SK-N-SH (cell line): Measurements from ENCODE around the gene ERI3. TPM values are rescaled to one million over a fixed set of nuclear protein-coding genes. Genes with fewer than 3 reads are reported as not detected.

Experiments
- CTCF ChIA-PET: fragments of 300-600, 350-600 bp; formaldehyde crosslinking; extraction: SDS; loops from one replicate; lab custom pipeline; 2021; lab: Yijun Ruan, JAX
- POLR2A ChIA-PET: fragments of 350-600 bp; sonication (Branson Sonifier 250); formaldehyde crosslinking; extraction: SDS; loops from one replicate; lab custom pipeline; 2020; ENCODE audit warnings: antibody characterized with exemption, inconsistent platforms; lab: Yijun Ruan, JAX
- DNase-seq: peaks from one replicate; pipeline ENCODE4 v3.0.0; 2012
- H2AFZ ChIP-seq: fragments of 200-600 bp; sonication (generic); 2 replicates; pipeline ENCODE4 v1.8.1; 2016; ENCODE audit warnings: antibody characterized with exemption, mild to moderate bottlenecking, low read depth
- H3F3A ChIP-seq: fragments of 200-600 bp; sonication (generic); replicated peaks from 2 replicates; pipeline ENCODE3; 2016; ENCODE audit warnings: antibody characterized with exemption, mild to moderate bottlenecking; ENCODE audit not compliant: insufficient read depth
- H3K27ac ChIP-seq, 2 experiments: fragments of 200-500 bp in 1 of 2; fragments of 200-600 bp in 1 of 2; sonication (Bioruptor generic) in 1 of 2; sonication (generic), shearing (Covaris generic) in 1 of 2; 2 replicates each; pipeline versions ENCODE4 v1.5.1 to v1.6.1; 2014 to 2016; ENCODE audit warnings: low read depth in 2 of 2, inconsistent platforms in 1 of 2, low read length in 1 of 2, mild to moderate bottlenecking in 1 of 2, mixed read lengths in 1 of 2
- H3K27me3 ChIP-seq: fragments of 200-600 bp; sonication (generic), shearing (Covaris generic); 2 replicates; pipeline ENCODE4 v1.6.1; 2016; ENCODE audit warnings: mixed run types; ENCODE audit not compliant: insufficient read depth
- H3K36me3 ChIP-seq, 2 experiments: fragments of 200-500 bp in 1 of 2; fragments of 200-600 bp in 1 of 2; sonication (Bioruptor generic) in 1 of 2; sonication (generic) in 1 of 2; replicated peaks in 1 of 2; 2 replicates each; pipeline versions ENCODE3 to v1.5.1; 2014 to 2016; ENCODE audit warnings: low read length in 1 of 2, mild to moderate bottlenecking in 1 of 2; ENCODE audit not compliant: insufficient read depth in 2 of 2, control insufficient read depth in 1 of 2
- H3K4me1 ChIP-seq, 2 experiments: fragments of 200-500 bp in 1 of 2; fragments of 200-600 bp in 1 of 2; sonication (Bioruptor generic) in 1 of 2; sonication (generic), shearing (Covaris generic) in 1 of 2; 2 replicates each; pipeline versions ENCODE4 v1.5.1 to v1.6.1; 2014 to 2016; ENCODE audit warnings: low read depth in 1 of 2, low read length in 1 of 2, mixed run types in 1 of 2; ENCODE audit not compliant: insufficient read depth in 2 of 2, control insufficient read depth in 1 of 2
- H3K4me2 ChIP-seq: fragments of 200-600 bp; sonication (generic), shearing (Covaris generic); 2 replicates; pipeline ENCODE4 v1.6.1; 2017; ENCODE audit warnings: mixed run types
- H3K4me3 ChIP-seq, 2 experiments: fragments of 200-500 bp in 1 of 2; fragments of 200-600 bp in 1 of 2; sonication (Bioruptor generic) in 1 of 2; sonication (generic), shearing (Covaris generic) in 1 of 2; 2 replicates each; pipeline versions ENCODE4 v1.5.1 to v1.8.1; 2014 to 2016; ENCODE audit warnings: low read depth in 2 of 2, inconsistent platforms in 1 of 2, low read length in 1 of 2, mild to moderate bottlenecking in 1 of 2, mixed read lengths in 1 of 2, moderate library complexity in 1 of 2
- H3K79me2 ChIP-seq: fragments of 200-600 bp; sonication (generic); 2 replicates; pipeline ENCODE4 v1.8.1; 2017; ENCODE audit warnings: mild to moderate bottlenecking; ENCODE audit not compliant: insufficient read depth
- H3K9ac ChIP-seq: fragments of 200-600 bp; sonication (generic); 2 replicates; pipeline ENCODE4 v1.6.1; 2017; ENCODE audit warnings: mixed run types
- H3K9me2 ChIP-seq: fragments of 200-600 bp; sonication (generic); 2 replicates; pipeline ENCODE4 v1.6.1; 2017; ENCODE audit warnings: mixed run types
- H3K9me3 ChIP-seq: fragments of 200-600 bp; sonication (generic); 2 replicates; pipeline ENCODE4 v1.6.1; 2017; ENCODE audit warnings: mixed run types, mild to moderate bottlenecking, moderate library complexity
- H4K20me1 ChIP-seq: fragments of 200-600 bp; sonication (generic); 2 replicates; pipeline ENCODE4 v1.6.1; 2017; ENCODE audit warnings: mild to moderate bottlenecking, mixed run types; ENCODE audit not compliant: insufficient read depth
- CHD2 ChIP-seq: fragments of 150-350 bp; IDR thresholded peaks from 2 replicates; pipeline ENCODE4 v1.6.1; 2018; ENCODE audit warnings: low read length; ENCODE audit not compliant: partially characterized antibody
- CTCF ChIP-seq: fragments of 200-600 bp; sonication (generic); IDR thresholded peaks from 2 replicates; pipeline ENCODE4 v1.6.1; 2017; ENCODE audit warnings: antibody characterized with exemption, mild to moderate bottlenecking, moderate library complexity
- EP300 ChIP-seq, 2 experiments: IDR thresholded peaks; 2 replicates each; pipeline versions ENCODE4 v1.4.0 to v1.6.1; 2012; ENCODE audit warnings: borderline replicate concordance in 1 of 2, low read depth in 1 of 2, low read length in 1 of 2
- FOSL2 ChIP-seq: IDR thresholded peaks from 2 replicates; pipeline ENCODE4 v1.4.0; 2012; ENCODE audit warnings: low read depth, mild to moderate bottlenecking, moderate library complexity, borderline replicate concordance
- FOXJ3 ChIP-seq: sonication (generic); formaldehyde crosslinking; IDR thresholded peaks from 2 replicates; pipeline ENCODE4 v1.5.1; 2020; ENCODE audit warnings: mild to moderate bottlenecking, missing genetic modification reagents
- FOXM1 ChIP-seq: IDR thresholded peaks from 2 replicates; pipeline ENCODE4 v1.4.0; 2012; ENCODE audit warnings: low read depth, mild to moderate bottlenecking
- GABPA ChIP-seq: IDR thresholded peaks from 2 replicates; pipeline ENCODE4 v1.4.0; 2012; ENCODE audit warnings: low read depth, mild to moderate bottlenecking
- IRF3 ChIP-seq: fragments of 150-350 bp; IDR thresholded peaks from 2 replicates; pipeline ENCODE4 v1.6.1; 2016; ENCODE audit warnings: mild to moderate bottlenecking, low read depth, low read length
- JUND ChIP-seq: IDR thresholded peaks from 2 replicates; pipeline ENCODE4 v1.4.0; 2012
- MAX ChIP-seq: IDR thresholded peaks from 2 replicates; pipeline ENCODE4 v1.4.0; 2012; ENCODE audit warnings: low read depth
- MEF2A ChIP-seq: IDR thresholded peaks from 2 replicates; pipeline ENCODE4 v1.4.0; 2012; ENCODE audit warnings: low read depth, borderline replicate concordance
- MXI1 ChIP-seq: IDR thresholded peaks from 2 replicates; pipeline ENCODE4 v1.6.1; 2012; ENCODE audit warnings: mild to moderate bottlenecking, low read depth, low read length, improper control_type of control experiment
- NRF1 ChIP-seq: IDR thresholded peaks from 2 replicates; pipeline ENCODE4 v1.6.1; 2012; ENCODE audit warnings: low read depth, mild to moderate bottlenecking, low read length
- RAD21 ChIP-seq: IDR thresholded peaks from 2 replicates; pipeline ENCODE4 v1.6.1; 2012; ENCODE audit warnings: mild to moderate bottlenecking, low read length
- RCOR1 ChIP-seq: fragments of 150-350 bp; IDR thresholded peaks from 2 replicates; pipeline ENCODE4 v1.6.1; 2017; ENCODE audit warnings: antibody characterized with exemption, low read length
- REST ChIP-seq: IDR thresholded peaks from 2 replicates; pipeline ENCODE4 v1.6.1; 2012; ENCODE audit warnings: mild to moderate bottlenecking, low read depth, low read length, moderate library complexity
- RFX5 ChIP-seq: IDR thresholded peaks from 2 replicates; pipeline ENCODE4 v1.6.1; 2012; ENCODE audit warnings: mild to moderate bottlenecking, improper control_type of control experiment, low read length
- RXRA ChIP-seq: IDR thresholded peaks from 2 replicates; pipeline ENCODE4 v1.4.0; 2012; ENCODE audit warnings: low read depth, mild to moderate bottlenecking, borderline replicate concordance
- SMC3 ChIP-seq: IDR thresholded peaks from 2 replicates; pipeline ENCODE4 v1.6.1; 2012; ENCODE audit warnings: low read depth, low read length, improper control_type of control experiment
- TEAD4 ChIP-seq: IDR thresholded peaks from 2 replicates; pipeline ENCODE4 v1.4.0; 2012; ENCODE audit warnings: mild to moderate bottlenecking, borderline replicate concordance; ENCODE audit not compliant: insufficient read depth
- WGBS: methylation state at CpG from one replicate; pipeline ENCODE4 v1.1.6; 2017; ENCODE audit warnings: low lambda C conversion rate; 5-methylcytosine and 5-hydroxymethylcytosine counted together
- polyA plus RNA-seq, 3 experiments: library from polyadenylated mRNA; depleted of rRNA; stranded (reverse); fragments of >200 nt; gene quantifications; 2 replicates each; pipeline ENCODE4 v1.2.3, GENCODE V29; 2012

ERI3 gene
- polyA plus RNA-seq, 1 of the 3 experiments (the other 2 are of a cell fraction), result 60.7 TPM

- Histone ChIP-seq H3F3A (no peaks in the 10 kb centered on the region), H3K9me3 (no peaks in the 10 kb centered on the region), H3K27ac (no peak overlapping the region), H3K4me3 (no peak overlapping the region), H3K4me2 (no peak overlapping the region), H3K27me3 (no peaks in the 10 kb centered on the region), H3K36me3 (peaks cover 0 to 11% of the 10 kb centered on the region in 2 experiments), H3K4me1 (no peaks in the 10 kb centered on the region), H4K20me1 (no peaks in the 10 kb centered on the region), H3K9ac (no peak overlapping the region), H3K9me2 (no peaks in the 10 kb centered on the region), H2AFZ (no peak overlapping the region), H3K79me2 (no peaks in the 10 kb centered on the region)
- 100% methylated on average over 1 of the region's 1 CpG for WGBS
- POLR2A ChIA-PET, result interaction anchor here (1.2 kb wide), 1 partner anchor 11 kb away, joined by 3 read pairs; no protein-coding TSS in a partner anchor
- CTCF ChIA-PET, result interaction anchor here (1.0 to 3.4 kb wide), 6 partner anchors 9 to 110 kb away, joined by 3 to 12 read pairs (median 4); no protein-coding TSS in a partner anchor
- TF ChIP-seq NRF1 (no peak), MEF2A (no peak), RAD21 (no peak), GABPA (no peak), FOSL2 (no peak), RCOR1 (no peak), FOXJ3 (CRISPR knock-in tag) (no peak), MXI1 (no peak), FOXM1 (no peak), SMC3 (no peak), EP300 (IDR thresholded peaks at IDR 0.05; ENCODE audit: borderline replicate concordance in 1 of 2, low read depth in 1 of 2, low read length in 1 of 2) (no peak), MAX (no peak), IRF3 (no peak), TEAD4 (no peak), CHD2 (no peak)
- no peak for DNase-seq
Observed at GRCh38 chr1:44268054-44268453, 87.0 kb downstream of the ERI3 start.

GRCh38 chr1:44267438-44267837 is 87.6 kb downstream of the ERI3 start:
- no peaks in the 10 kb centered on the region for H4K20me1 ChIP-seq
- no peaks in the 10 kb centered on the region for H3K9me2 ChIP-seq
- H3F3A ChIP-seq, result no peaks in the 10 kb centered on the region
- H3K9ac ChIP-seq, result no peak overlapping the region
- H3K27ac ChIP-seq, result no peak overlapping the region
- no peaks in the 10 kb centered on the region for H3K79me2 ChIP-seq
- no peak overlapping the region for H3K4me2 ChIP-seq
- POLR2A ChIA-PET, result interaction anchor here (1.2 kb wide), 1 partner anchor 11 kb away, joined by 3 read pairs; no protein-coding TSS in a partner anchor
- H2AFZ ChIP-seq, result no peak overlapping the region
- no peaks in the 10 kb centered on the region for H3K9me3 ChIP-seq
- no peaks in the 10 kb centered on the region; a peak in 1 of 4 replicates for H3K4me1 ChIP-seq
- DNase-seq, result no peak
- H3K27me3 ChIP-seq, result no peaks in the 10 kb centered on the region
- CTCF ChIA-PET, result interaction anchor here (1.1 to 2.1 kb wide), 3 partner anchors 9 to 50 kb away, joined by 3 to 8 read pairs (median 4); no protein-coding TSS in a partner anchor
- H3K36me3 ChIP-seq, result peaks cover 0 to 11% of the 10 kb centered on the region in 2 experiments
- H3K4me3 ChIP-seq, result no peak overlapping the region
- 100% methylated on average over 3 of the region's 5 CpGs for WGBS
- TF ChIP-seq CTCF, result no peak
- no peak for TF ChIP-seq RXRA
- TF ChIP-seq NRF1, result no peak
- no peak for TF ChIP-seq MEF2A
- no peak for TF ChIP-seq FOXM1
- no peak for TF ChIP-seq RCOR1
- no peak for TF ChIP-seq REST
- TF ChIP-seq JUND, result no peak
- no peak for TF ChIP-seq IRF3
- TF ChIP-seq RFX5, result no peak
- TF ChIP-seq GABPA, result no peak
